ENCODE measurements around the gene PRKN.

PRKN gene

GRCh38 chr6:162568266-162568665 is 159.3 kb downstream of the PRKN start:
- no peak for DNase-seq (ENCODE audit: low read depth)
- no peak overlapping the region for H3K4me3 ChIP-seq (ENCODE audit: low read depth, low read length)
- no peak for TF ChIP-seq MYC (IDR thresholded peaks at IDR 0.05; ENCODE audit: low read depth, low read length)
- TF ChIP-seq POLR2A (IDR thresholded peaks at IDR 0.05; ENCODE audit: extremely low read depth, insufficient read length): no peak
- TF ChIP-seq CTCF (IDR thresholded peaks at IDR 0.05; ENCODE audit: low read depth, low read length): no peak
- no peak for TF ChIP-seq MAX (IDR thresholded peaks at IDR 0.05; ENCODE audit: low read depth, low read length)

- no peak overlapping the region for H3K4me3 ChIP-seq (ENCODE audit: low read depth, low read length)
- TF ChIP-seq MYC (IDR thresholded peaks at IDR 0.05; ENCODE audit: low read depth, low read length): no peak
- TF ChIP-seq POLR2A (IDR thresholded peaks at IDR 0.05; ENCODE audit: extremely low read depth, insufficient read length): no peak
- TF ChIP-seq MAX (IDR thresholded peaks at IDR 0.05; ENCODE audit: low read depth, low read length): no peak
- no peak for TF ChIP-seq CTCF (IDR thresholded peaks at IDR 0.05; ENCODE audit: low read depth, low read length)
- DNase-seq (ENCODE audit: low read depth): no peak
These were observed 165.5 kb downstream of the PRKN start for GRCh38 chr6:162562041-162562440.

GRCh38 chr6:162560891-162561290 is 166.7 kb downstream of the PRKN start:
- no peak for DNase-seq (ENCODE audit: low read depth)
- H3K4me3 ChIP-seq (ENCODE audit: low read depth, low read length): no peak overlapping the region
- TF ChIP-seq MYC (IDR thresholded peaks at IDR 0.05; ENCODE audit: low read depth, low read length) (no peak), MAX (IDR thresholded peaks at IDR 0.05; ENCODE audit: low read depth, low read length) (no peak), CTCF (IDR thresholded peaks at IDR 0.05; ENCODE audit: low read depth, low read length) (no peak), POLR2A (IDR thresholded peaks at IDR 0.05; ENCODE audit: extremely low read depth, insufficient read length) (no peak)

DNA sequence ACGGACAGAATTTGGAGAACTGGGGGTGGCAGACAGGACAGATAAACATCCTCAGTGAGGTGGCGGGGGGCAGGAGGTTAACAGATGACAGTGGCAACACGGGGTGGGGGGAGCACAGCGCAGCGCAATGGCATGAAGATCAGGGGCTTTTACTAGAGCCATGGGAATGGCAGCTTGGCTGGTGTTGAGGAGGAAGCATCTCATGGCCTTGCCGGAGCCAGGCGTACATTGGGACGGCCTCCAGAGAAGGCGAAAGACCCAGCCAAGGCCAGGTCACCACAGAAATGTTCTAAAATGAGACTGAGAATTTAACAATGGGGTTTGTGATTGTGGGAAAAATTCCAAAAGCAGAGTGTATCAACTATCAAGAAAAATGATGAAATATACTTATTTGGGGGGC is 173.0 kb downstream of the PRKN start:
- TF ChIP-seq POLR2A (IDR thresholded peaks at IDR 0.05; ENCODE audit: extremely low read depth, insufficient read length): no peak
- no peak for DNase-seq (ENCODE audit: low read depth)
- H3K4me3 ChIP-seq (ENCODE audit: low read depth, low read length): no peak overlapping the region

DNA sequence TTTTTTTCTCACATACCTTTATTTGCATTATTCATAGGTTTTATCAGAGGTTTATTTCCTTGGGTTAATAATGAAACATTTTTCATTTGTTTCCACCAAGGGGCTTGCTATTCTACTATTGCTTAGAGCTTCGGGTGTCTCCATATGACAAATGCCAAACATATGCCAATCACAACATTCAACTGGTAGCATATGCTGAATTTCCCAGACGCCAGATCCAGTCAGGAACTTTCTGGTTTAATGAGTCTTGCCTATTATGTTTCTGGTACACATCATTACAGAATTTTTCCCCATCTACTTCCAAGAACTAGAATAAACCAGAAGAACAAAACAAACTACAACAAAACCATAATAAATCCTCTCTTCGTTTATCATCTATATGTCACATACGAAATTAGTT is 180.7 kb downstream of the PRKN start:
- H3K4me3 ChIP-seq (ENCODE audit: low read depth, low read length): no peak overlapping the region
- no peak for DNase-seq (ENCODE audit: low read depth)
- TF ChIP-seq MAX (IDR thresholded peaks at IDR 0.05; ENCODE audit: low read depth, low read length): no peak
- no peak for TF ChIP-seq MYC (IDR thresholded peaks at IDR 0.05; ENCODE audit: low read depth, low read length)
- TF ChIP-seq CTCF (IDR thresholded peaks at IDR 0.05; ENCODE audit: low read depth, low read length): no peak
- TF ChIP-seq POLR2A (IDR thresholded peaks at IDR 0.05; ENCODE audit: extremely low read depth, insufficient read length): no peak

DNA sequence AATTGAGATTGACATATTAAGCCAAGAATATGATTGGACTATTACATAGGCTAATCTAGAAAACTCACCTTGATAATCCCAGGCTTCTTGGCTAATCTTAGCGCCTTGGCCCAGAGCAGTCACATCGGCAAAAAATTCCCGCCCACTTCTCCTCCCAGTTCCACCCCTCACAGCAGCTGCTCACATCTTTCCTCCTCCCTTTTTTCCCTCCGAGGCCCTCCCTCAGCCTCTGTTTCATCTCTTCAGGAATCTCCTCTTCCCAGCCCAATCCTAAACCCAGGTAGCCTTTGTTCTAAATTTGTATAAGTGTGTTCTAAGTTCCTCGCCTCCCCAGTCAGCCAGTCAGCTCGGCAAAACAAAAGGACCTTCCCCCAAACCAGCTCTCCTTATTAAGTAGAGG is 184.3 kb downstream of the PRKN start:
- TF ChIP-seq CTCF (IDR thresholded peaks at IDR 0.05; ENCODE audit: low read depth, low read length) (no peak), MYC (IDR thresholded peaks at IDR 0.05; ENCODE audit: low read depth, low read length) (no peak), MAX (IDR thresholded peaks at IDR 0.05; ENCODE audit: low read depth, low read length) (no peak), POLR2A (IDR thresholded peaks at IDR 0.05; ENCODE audit: extremely low read depth, insufficient read length) (no peak)
- no peak for DNase-seq (ENCODE audit: low read depth)
- no peak overlapping the region for H3K4me3 ChIP-seq (ENCODE audit: low read depth, low read length)
